ENCODE results near the gene MYO1C.
"Not testable (repeated sequence)": the region's sequence is repeated elsewhere in the genome, so short reads cannot be mapped to it uniquely, and the experiment has no call there.

MYO1C gene

GRCh38 chr17:1492249-1493206 lies at the start of gene MYO1C:
TSS of gene MYO1C (minus strand) at chr17:1492686. CDS start at chr17:1492487, 199 bp downstream.
- no peak for DNase-seq

GRCh38 chr17:1541367-1541904 lies 49.0 kb upstream of the MYO1C start:
- no peak for DNase-seq

GRCh38 chr17:1539811-1540210 lies 47.3 kb upstream of the MYO1C start:
- DNase-seq: no peak

- no peak for DNase-seq
Observed at GRCh38 chr17:1535737-1536136, 43.3 kb upstream of the MYO1C start.

GRCh38 chr17:1533661-1534325 lies 41.3 kb upstream of the MYO1C start:
- DNase-seq: no peak

GRCh38 chr17:1532836-1533602 lies 40.5 kb upstream of the MYO1C start:
- peak; percentile 62 for DNase-seq

GRCh38 chr17:1529863-1530262 lies 37.4 kb upstream of the MYO1C start:
- no peak for DNase-seq

GRCh38 chr17:1526876-1527275 lies 34.4 kb upstream of the MYO1C start:
- peak; percentile 7 for DNase-seq

- no peak for DNase-seq
Observed at GRCh38 chr17:1522626-1523025, 30.1 kb upstream of the MYO1C start.

GRCh38 chr17:1521086-1521640 lies 28.7 kb upstream of the MYO1C start:
- no peak for DNase-seq

- no peak for DNase-seq
Observed at GRCh38 chr17:1519678-1520077, 27.2 kb upstream of the MYO1C start.

- no peak for DNase-seq
Observed at GRCh38 chr17:1518410-1518809, 25.9 kb upstream of the MYO1C start.

GRCh38 chr17:1516388-1517161 lies 24.1 kb upstream of the MYO1C start, which contains the start of gene INPP5K:
TSS of gene INPP5K (minus strand) at chr17:1516612. CDS start at chr17:1516499, 113 bp downstream.
- DNase-seq: peak; percentile 98

GRCh38 chr17:1515640-1516387 lies 23.3 kb upstream of the MYO1C start:
- peak; percentile 64 for DNase-seq

GRCh38 chr17:1512351-1512750 lies 19.9 kb upstream of the MYO1C start:
- DNase-seq: no peak

GRCh38 chr17:1511756-1512321 lies 19.4 kb upstream of the MYO1C start:
- DNase-seq: no peak

GRCh38 chr17:1511290-1511689 lies 18.8 kb upstream of the MYO1C start:
- no peak for DNase-seq

GRCh38 chr17:1509290-1509881 lies 16.9 kb upstream of the MYO1C start:
- DNase-seq: no peak

GRCh38 chr17:1508709-1509108 lies 16.2 kb upstream of the MYO1C start:
- DNase-seq: not testable (repeated sequence)

- DNase-seq: no peak
Observed at GRCh38 chr17:1506649-1507267, 14.3 kb upstream of the MYO1C start.

Data from CD4-positive, alpha-beta T cell treated with Interleukin-6 for 4 hours (primary cell).